ENCODE measurements around the gene AURKAIP1.

GRCh38 chr1:1395166-1395565 is 20.2 kb upstream of the AURKAIP1 start:
- TF ChIP-seq CTCF (IDR thresholded peaks at IDR 0.05): no peak
- no peak for TF ChIP-seq POLR2A (IDR thresholded peaks at IDR 0.05)

Measured in suprapubic skin (tissue), 3 donors.